ENCODE results near the gene SBNO2.
"Not testable (repeated sequence)": the region's sequence is repeated elsewhere in the genome, so short reads cannot be mapped to it uniquely, and the experiment has no call there.

The SBNO2 gene

DNA sequence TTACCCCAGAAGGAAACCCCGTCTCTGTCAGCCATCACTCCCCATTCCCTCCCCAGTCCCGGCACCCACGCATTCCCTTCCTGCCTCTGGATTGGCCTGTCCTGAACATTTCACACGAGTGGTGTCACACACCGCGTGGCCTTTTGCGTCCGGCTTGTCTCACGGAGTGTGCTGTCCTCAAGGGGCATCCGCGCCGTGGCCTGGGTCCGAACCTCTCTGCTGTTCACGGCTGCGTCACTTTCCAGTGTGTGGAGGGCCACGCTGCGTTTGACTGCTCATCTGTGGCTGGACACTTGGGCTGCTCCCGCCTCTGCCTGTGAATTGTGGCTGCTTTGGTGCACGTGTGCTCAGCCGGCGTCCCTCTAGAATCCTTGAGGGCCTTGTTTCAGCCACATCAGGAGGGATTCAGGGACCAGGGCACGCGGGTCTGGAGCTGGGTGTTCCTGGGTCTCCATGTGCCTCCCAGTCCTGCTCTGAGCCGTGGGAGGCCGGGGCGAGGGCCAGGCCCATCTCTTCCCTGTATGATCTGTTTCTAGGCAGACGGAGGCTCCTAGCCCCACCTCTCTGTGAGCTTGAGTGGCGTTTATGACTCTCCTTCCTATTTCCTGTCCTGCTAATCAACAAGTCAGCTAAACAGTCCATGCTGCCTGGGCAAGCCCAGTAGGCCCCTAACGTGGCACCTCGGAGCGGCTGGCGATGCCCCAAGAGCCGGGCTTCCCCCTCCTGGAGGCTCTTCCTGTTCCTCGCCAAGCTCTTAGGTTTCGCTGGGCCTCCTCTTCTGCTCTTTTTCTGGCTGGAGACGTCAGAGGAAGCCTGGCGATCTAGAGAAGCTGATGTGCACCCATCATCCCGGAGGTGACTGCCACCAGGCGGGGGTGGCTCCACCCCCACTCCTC, 39.6 kb upstream of the SBNO2 start:
- H4K20me1 ChIP-seq (ENCODE audit: insufficient read depth): no peaks in the 10 kb centered on the region
- no peaks in the 10 kb centered on the region for H3K27me3 ChIP-seq (ENCODE audit: insufficient read depth, low read depth)
- TF ChIP-seq, protein P1, sequence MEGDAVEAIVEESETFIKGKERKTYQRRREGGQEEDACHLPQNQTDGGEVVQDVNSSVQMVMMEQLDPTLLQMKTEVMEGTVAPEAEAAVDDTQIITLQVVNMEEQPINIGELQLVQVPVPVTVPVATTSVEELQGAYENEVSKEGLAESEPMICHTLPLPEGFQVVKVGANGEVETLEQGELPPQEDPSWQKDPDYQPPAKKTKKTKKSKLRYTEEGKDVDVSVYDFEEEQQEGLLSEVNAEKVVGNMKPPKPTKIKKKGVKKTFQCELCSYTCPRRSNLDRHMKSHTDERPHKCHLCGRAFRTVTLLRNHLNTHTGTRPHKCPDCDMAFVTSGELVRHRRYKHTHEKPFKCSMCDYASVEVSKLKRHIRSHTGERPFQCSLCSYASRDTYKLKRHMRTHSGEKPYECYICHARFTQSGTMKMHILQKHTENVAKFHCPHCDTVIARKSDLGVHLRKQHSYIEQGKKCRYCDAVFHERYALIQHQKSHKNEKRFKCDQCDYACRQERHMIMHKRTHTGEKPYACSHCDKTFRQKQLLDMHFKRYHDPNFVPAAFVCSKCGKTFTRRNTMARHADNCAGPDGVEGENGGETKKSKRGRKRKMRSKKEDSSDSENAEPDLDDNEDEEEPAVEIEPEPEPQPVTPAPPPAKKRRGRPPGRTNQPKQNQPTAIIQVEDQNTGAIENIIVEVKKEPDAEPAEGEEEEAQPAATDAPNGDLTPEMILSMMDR (conservative IDR thresholded peaks at IDR 0.05; ENCODE audit: low read depth, low read length): no peak
- H3K4me1 ChIP-seq (ENCODE audit: low read depth, poor library complexity, severe bottlenecking): no peaks in the 10 kb centered on the region
- H3K4me2 ChIP-seq: no peak overlapping the region
- H3K36me3 ChIP-seq (ENCODE audit: insufficient read depth): no peaks in the 10 kb centered on the region
- H2AFZ ChIP-seq (ENCODE audit: low read depth): no peak overlapping the region
- peaks cover 51% of the 10 kb centered on the region for H3K79me2 ChIP-seq (ENCODE audit: insufficient read depth, low read depth)
- H3K9ac ChIP-seq: no peak overlapping the region
- no peak overlapping the region for H3K4me3 ChIP-seq (IDR thresholded peaks at IDR 0.05; ENCODE audit: insufficient read depth, low read depth, low read length)
- H3K27ac ChIP-seq: no peak overlapping the region

DNA sequence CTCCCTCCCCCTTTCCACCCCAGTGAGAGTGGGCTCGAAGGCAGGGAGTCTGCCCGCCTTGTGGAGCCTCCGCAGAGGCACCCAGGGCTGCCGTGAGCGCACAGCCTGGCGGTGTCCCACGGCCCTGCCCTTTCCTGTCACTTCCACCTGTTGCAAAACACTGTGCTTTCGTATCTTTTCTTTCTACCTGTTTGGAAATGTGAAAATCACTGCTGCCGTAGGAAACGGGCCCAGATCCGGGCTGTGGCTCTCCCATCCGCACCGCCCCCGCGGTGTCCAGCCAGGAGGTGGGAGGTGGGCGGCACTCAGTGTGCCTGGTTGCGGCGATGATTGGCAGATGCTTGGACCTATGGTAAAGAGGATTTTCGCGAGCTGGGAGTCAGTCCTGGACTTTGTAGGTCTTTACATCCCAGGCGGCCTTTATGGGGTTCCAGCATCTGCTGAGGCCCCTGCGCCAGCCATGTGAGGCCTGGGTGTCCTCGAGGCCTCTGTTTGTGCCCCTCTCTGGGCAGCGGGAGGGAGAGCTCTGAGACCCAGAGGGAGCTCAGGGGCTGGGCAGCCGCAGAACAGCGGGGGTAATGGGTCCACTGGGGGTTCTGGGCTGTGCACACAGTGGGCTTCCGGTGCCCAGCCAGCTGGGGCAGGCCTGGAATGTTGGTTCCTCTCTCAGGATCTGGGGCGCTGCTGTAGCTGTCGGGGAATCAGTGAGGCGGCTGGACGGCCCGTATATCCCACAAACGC, 37.6 kb upstream of the SBNO2 start:
- Histone ChIP-seq H3K4me2 (no peak overlapping the region), H2AFZ (ENCODE audit: low read depth) (no peak overlapping the region), H3K4me1 (ENCODE audit: low read depth, poor library complexity, severe bottlenecking) (peaks cover 11% of the 10 kb centered on the region), H3K27ac (no peak overlapping the region), H3K9ac (no peak overlapping the region), H3K4me3 (IDR thresholded peaks at IDR 0.05; ENCODE audit: insufficient read depth, low read depth, low read length) (no peak overlapping the region), H3K27me3 (ENCODE audit: insufficient read depth, low read depth) (no peaks in the 10 kb centered on the region), H4K20me1 (ENCODE audit: insufficient read depth) (no peaks in the 10 kb centered on the region), H3K79me2 (ENCODE audit: insufficient read depth, low read depth) (peaks cover 65% of the 10 kb centered on the region), H3K36me3 (ENCODE audit: insufficient read depth) (no peaks in the 10 kb centered on the region)
- TF ChIP-seq, protein P1 (conservative IDR thresholded peaks at IDR 0.05; ENCODE audit: low read depth, low read length): no peak

DNA sequence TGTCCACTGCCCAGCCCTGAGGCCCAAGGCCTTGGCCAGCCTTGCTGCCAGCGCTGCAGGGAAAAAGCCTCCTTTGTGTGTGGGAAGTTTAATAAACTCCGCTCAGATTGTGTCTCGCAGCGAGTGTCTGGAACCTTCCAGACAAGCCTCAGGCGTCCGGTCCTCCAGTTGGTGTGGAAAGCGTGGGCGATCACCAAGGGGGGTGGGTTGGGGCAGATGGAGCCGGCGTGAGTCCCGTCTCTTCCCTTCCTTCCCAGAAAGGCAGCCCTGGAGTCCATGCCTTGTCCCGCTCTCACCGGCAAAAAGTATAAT, 36.1 kb upstream of the SBNO2 start:
- peaks cover 11% of the 10 kb centered on the region for H3K4me1 ChIP-seq (ENCODE audit: low read depth, poor library complexity, severe bottlenecking)
- peaks cover 62% of the 10 kb centered on the region for H3K79me2 ChIP-seq (ENCODE audit: insufficient read depth, low read depth)
- no peak overlapping the region for H3K4me3 ChIP-seq (IDR thresholded peaks at IDR 0.05; ENCODE audit: insufficient read depth, low read depth, low read length)
- H3K27ac ChIP-seq: no peak overlapping the region
- no peak overlapping the region for H2AFZ ChIP-seq (ENCODE audit: low read depth)
- H4K20me1 ChIP-seq (ENCODE audit: insufficient read depth): no peaks in the 10 kb centered on the region
- no peaks in the 10 kb centered on the region for H3K36me3 ChIP-seq (ENCODE audit: insufficient read depth)
- TF ChIP-seq, protein P1 (conservative IDR thresholded peaks at IDR 0.05; ENCODE audit: low read depth, low read length): no peak
- no peak overlapping the region for H3K9ac ChIP-seq
- no peaks in the 10 kb centered on the region for H3K27me3 ChIP-seq (ENCODE audit: insufficient read depth, low read depth)
- no peak overlapping the region for H3K4me2 ChIP-seq

DNA sequence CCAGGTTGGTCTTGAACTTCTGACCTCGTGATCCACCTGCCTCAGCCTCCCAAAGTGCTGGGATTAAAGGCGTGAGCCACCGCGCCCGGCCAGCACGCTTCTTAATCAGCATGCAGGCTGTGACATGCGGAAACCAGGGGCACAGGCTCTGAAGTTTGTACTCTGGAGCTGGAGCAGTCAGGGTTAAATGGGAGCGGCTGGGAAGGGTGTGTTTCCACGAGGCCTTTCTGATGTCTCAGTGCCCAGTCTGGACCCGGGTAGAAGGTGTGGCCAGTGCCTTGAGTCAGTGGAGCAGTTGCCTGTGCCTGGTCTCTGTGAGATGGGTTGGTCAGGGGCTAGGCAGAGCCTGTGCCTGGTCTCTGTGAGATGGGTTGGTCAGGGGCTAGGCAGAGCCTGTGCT, 34.8 kb upstream of the SBNO2 start:
- H3K4me2 ChIP-seq; H2AFZ ChIP-seq (ENCODE audit: low read depth); H4K20me1 ChIP-seq (ENCODE audit: insufficient read depth); H3K36me3 ChIP-seq (ENCODE audit: insufficient read depth); H3K4me3 ChIP-seq (IDR thresholded peaks at IDR 0.05; ENCODE audit: insufficient read depth, low read depth, low read length); H3K27me3 ChIP-seq (ENCODE audit: insufficient read depth, low read depth); H3K9ac ChIP-seq; H3K27ac ChIP-seq: not testable (repeated sequence)
- peaks cover 24% of the 10 kb centered on the region for H3K4me1 ChIP-seq (ENCODE audit: low read depth, poor library complexity, severe bottlenecking)
- peaks cover 56% of the 10 kb centered on the region for H3K79me2 ChIP-seq (ENCODE audit: insufficient read depth, low read depth)

All from KMS-11 (cell line).